ENCODE measurements around the gene ALK.

- TF ChIP-seq CTCF (IDR thresholded peaks at IDR 0.05) (no peak), ZFX (IDR thresholded peaks at IDR 0.05; ENCODE audit: borderline replicate concordance) (no peak)
These were observed 553.3 kb downstream of the ALK start for GRCh38 chr2:29367986-29368658.

Measured in 22Rv1 (cell line).